PC-9 (cell line): Measurements from ENCODE around the gene TRUB2.

Experiments
- CTCF ChIP-seq: fragments of 200-600 bp; sonication (generic); conservative IDR thresholded peaks from 2 replicates; pipeline ENCODE4 v1.6.1; 2017; ENCODE audit warnings: mixed run types, antibody characterized with exemption, mild to moderate bottlenecking, moderate library complexity
- EZH2 ChIP-seq: fragments of 200-600 bp; sonication (generic); IDR thresholded peaks from 2 replicates; pipeline ENCODE4 v1.8.0; 2017; ENCODE audit warnings: antibody characterized with exemption, low read depth

DNA sequence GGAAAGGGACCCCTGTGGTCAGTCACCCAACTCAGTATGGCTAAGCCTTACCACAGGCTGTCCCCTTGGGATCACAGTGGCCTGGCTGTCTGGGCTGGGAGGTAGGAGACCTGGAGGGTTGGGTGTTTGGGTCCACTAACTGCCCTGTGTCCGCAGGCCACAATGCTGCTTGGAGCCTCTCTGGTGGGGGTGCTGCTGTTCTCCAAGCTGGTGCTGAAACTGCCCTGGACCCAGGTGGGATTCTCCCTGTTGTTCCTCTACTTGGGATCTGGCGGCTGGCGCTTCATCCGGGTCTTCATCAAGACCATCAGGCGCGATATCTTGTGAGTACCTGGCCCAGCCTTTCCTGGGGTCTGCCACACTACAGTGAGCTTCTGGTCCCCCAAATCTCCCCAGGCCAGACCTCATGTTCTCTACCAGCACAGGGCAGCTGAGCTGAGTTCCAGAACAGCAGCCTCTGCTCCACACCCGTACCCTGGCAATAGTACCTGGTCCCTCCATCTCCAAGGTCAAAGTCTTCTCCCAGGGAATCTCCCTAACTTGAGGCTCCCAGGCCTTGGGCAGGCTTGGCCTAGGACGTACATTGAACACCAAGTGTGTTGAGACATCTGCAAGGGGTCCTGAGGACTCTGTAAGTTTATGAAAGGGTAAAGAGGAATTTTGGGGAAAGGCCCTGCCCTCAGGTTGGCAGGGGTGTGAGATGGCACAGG, 20.9 kb upstream of the TRUB2 start:
- no peak for TF ChIP-seq CTCF
- TF ChIP-seq EZH2 = no peak
